H1 (cell line): ENCODE measurements around the gene PRSS3. TPM values are rescaled to one million over a fixed set of nuclear protein-coding genes. Genes with fewer than 3 reads are reported as not detected.

ENCODE experiments used
- BACH1 ChIP-seq: IDR thresholded peaks from 2 replicates; pipeline ENCODE4 v1.6.1; 2012; ENCODE audit warnings: low read length, improper control_type of control experiment
- EGR1 ChIP-seq: IDR thresholded peaks from 2 replicates; pipeline ENCODE4 v1.6.1; 2011; ENCODE audit warnings: low read depth, low read length, borderline replicate concordance
- EP300 ChIP-seq, 2 experiments: IDR thresholded peaks; 1 replicate in 1 of 2; 2 replicates in 1 of 2; pipeline ENCODE4 v1.6.1; 2011 to 2012; ENCODE audit warnings: low read depth in 2 of 2, low read length in 2 of 2, mild to moderate bottlenecking in 2 of 2, borderline replicate concordance in 1 of 2, inconsistent platforms in 1 of 2, moderate library complexity in 1 of 2
- RFX5 ChIP-seq: IDR thresholded peaks from 2 replicates; pipeline ENCODE4 v1.6.1; 2011; ENCODE audit warnings: low read depth, low read length, improper control_type of control experiment, borderline replicate concordance
- SUZ12 ChIP-seq: fragments of 200-600 bp; sonication (generic); IDR thresholded peaks from 2 replicates; pipeline ENCODE4 v1.6.1; 2012; ENCODE audit warnings: mild to moderate bottlenecking, inconsistent platforms, low read length, moderate library complexity, mixed read lengths
- polyA plus RNA-seq, 7 experiments: library from polyadenylated mRNA; depleted of rRNA in 3 of 7; stranded (reverse) in 5 of 7; unstranded in 2 of 7; fragments of >200 nt in 5 of 7; fragments of 200-250 nt in 2 of 7; gene quantifications; 1 replicate in 5 of 7; 2 replicates in 1 of 7; 4 replicates in 1 of 7; pipeline versions ENCODE4 v1.2.1 to v1.2.3, GENCODE V29; 2011 to 2013; ENCODE audit warnings: missing spikeins in 2 of 7, mixed read lengths in 2 of 7
- total RNA-seq: library from RNA; stranded (reverse); fragmentation: NEBNext Ultra II Directional; extraction: Animal tissue kit (Norgen Biotek cat#: 25700); gene quantifications from 2 replicates; pipeline ENCODE4 v1.2.1, GENCODE V29; 2021
- TF ChIP-seq, protein P1 (sequence below), 3 experiments: IDR thresholded peaks; 1 replicate in 2 of 3; 2 replicates in 1 of 3; pipeline versions ENCODE4 v1.5.1 to v1.6.1; 2011; ENCODE audit warnings: low read length in 3 of 3, mild to moderate bottlenecking in 3 of 3, inconsistent platforms in 2 of 3, low read depth in 1 of 3, moderate library complexity in 1 of 3; ENCODE audit not compliant: insufficient read depth in 1 of 3; ENCODE audit errors: control extremely low read depth in 1 of 3

Gene PRSS3
- total and polyA plus RNA-seq, 2 of the 8 experiments (the other 6 are each of a cell fraction or from before 2014, with no cell fraction given), result 0.12 TPM; not detected in 1

DNA sequence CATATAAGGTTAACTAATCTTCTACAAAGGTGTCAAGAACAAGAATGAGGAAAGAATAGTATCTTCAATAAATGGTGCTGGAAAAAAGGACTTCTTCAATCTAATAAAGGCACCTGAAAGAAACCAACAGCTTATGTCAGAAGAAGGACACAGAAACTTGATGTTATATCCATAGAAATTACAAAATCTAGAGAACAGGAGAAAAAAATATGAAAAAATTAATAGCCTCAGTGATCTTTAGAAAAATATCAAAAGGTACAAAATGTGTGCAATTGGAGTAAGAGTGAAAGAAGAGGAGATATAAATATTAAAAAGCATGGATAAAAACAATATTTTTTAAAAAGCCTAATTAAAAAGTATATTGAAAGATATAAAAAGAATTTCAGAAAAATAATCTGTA, 18.8 kb upstream of the PRSS3 start (continued):
- TF ChIP-seq SUZ12, result no peak
- TF ChIP-seq EP300 (IDR thresholded peaks at IDR 0.05; ENCODE audit: borderline replicate concordance in 1 of 2, low read depth in 2 of 2, low read length in 2 of 2), result no peak
- TF ChIP-seq, protein P1, sequence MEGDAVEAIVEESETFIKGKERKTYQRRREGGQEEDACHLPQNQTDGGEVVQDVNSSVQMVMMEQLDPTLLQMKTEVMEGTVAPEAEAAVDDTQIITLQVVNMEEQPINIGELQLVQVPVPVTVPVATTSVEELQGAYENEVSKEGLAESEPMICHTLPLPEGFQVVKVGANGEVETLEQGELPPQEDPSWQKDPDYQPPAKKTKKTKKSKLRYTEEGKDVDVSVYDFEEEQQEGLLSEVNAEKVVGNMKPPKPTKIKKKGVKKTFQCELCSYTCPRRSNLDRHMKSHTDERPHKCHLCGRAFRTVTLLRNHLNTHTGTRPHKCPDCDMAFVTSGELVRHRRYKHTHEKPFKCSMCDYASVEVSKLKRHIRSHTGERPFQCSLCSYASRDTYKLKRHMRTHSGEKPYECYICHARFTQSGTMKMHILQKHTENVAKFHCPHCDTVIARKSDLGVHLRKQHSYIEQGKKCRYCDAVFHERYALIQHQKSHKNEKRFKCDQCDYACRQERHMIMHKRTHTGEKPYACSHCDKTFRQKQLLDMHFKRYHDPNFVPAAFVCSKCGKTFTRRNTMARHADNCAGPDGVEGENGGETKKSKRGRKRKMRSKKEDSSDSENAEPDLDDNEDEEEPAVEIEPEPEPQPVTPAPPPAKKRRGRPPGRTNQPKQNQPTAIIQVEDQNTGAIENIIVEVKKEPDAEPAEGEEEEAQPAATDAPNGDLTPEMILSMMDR (IDR thresholded peaks at IDR 0.05; ENCODE audit: control extremely low read depth in 1 of 3, insufficient read depth in 1 of 3, low read depth in 1 of 3, low read length in 3 of 3), result no peak
- TF ChIP-seq RFX5, result no peak
- TF ChIP-seq EGR1, result no peak
- TF ChIP-seq BACH1, result no peak
- TF ChIP-seq, all 59 proteins: peak for 0
